ENCODE measurements around the gene NTM.

The NTM gene

DNA sequence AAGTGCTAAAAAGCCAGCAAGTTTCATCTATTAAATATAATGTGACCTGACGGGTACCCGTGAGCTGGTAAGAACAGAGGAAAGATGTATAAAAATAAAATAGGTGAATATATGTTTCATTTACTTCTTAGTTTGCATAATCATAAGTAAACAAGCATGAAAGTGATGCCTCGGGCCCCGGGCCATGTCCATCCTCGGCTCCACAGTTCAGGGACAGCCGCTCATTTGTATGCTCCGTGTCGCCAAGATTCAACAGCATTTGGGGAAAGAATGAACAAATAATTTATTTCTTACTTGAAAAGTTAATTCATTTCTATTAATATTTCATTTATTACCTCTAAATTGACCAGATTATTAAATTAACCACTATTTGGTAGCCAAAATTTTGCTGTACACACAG is 251.8 kb downstream of the NTM start:
- DNase-seq (ENCODE audit: low read depth) = no peak
- no peak overlapping the region for H3K4me3 ChIP-seq (ENCODE audit: low read depth, low read length)
- TF ChIP-seq, protein P1, sequence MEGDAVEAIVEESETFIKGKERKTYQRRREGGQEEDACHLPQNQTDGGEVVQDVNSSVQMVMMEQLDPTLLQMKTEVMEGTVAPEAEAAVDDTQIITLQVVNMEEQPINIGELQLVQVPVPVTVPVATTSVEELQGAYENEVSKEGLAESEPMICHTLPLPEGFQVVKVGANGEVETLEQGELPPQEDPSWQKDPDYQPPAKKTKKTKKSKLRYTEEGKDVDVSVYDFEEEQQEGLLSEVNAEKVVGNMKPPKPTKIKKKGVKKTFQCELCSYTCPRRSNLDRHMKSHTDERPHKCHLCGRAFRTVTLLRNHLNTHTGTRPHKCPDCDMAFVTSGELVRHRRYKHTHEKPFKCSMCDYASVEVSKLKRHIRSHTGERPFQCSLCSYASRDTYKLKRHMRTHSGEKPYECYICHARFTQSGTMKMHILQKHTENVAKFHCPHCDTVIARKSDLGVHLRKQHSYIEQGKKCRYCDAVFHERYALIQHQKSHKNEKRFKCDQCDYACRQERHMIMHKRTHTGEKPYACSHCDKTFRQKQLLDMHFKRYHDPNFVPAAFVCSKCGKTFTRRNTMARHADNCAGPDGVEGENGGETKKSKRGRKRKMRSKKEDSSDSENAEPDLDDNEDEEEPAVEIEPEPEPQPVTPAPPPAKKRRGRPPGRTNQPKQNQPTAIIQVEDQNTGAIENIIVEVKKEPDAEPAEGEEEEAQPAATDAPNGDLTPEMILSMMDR (IDR thresholded peaks at IDR 0.05; ENCODE audit: insufficient read depth, low read depth, low read length, missing control alignments) = no peak

DNA sequence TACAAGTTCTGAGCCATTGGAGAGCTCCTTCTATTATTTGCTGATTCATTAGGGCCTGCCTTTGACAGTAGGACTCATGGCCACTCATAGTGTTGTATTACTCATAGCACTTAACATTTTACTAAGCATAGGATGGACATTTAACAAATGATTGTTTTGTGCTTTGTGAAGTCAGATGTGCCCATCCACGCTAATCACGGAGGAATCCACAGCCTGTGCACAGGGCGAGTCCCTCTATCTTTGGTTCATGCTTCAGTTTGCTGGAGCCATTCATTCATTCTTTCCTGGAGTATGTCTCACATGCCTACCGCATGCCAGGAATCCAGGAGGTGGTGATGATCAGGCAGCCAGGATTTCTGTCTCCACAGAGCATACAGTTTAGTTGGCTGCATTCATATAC is 254.1 kb downstream of the NTM start:
- TF ChIP-seq, protein P1 (IDR thresholded peaks at IDR 0.05; ENCODE audit: insufficient read depth, low read depth, low read length, missing control alignments) = no peak
- DNase-seq (ENCODE audit: low read depth) = no peak

DNA sequence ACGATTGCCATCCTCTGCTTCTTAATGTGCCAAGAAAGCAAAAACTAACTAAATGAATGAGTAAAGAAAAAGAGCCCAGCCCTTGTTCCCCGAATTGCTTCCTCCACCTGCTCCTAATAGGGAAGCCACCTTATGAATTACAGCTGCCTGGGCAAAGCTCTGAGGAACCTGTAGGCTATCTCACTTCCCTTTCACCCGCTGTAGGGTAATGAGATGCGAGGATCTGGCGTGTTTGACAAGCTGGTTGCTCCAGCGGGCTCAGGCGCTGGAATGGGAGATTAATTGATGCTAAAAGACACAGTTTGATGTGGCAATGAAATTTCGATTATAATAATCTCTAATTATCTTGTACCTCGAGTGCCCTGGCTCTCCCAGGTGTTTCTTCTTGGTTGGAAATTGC is 256.4 kb downstream of the NTM start:
- no peak overlapping the region for H3K4me3 ChIP-seq (ENCODE audit: low read depth, low read length)
- TF ChIP-seq, protein P1 (IDR thresholded peaks at IDR 0.05; ENCODE audit: insufficient read depth, low read depth, low read length, missing control alignments) = no peak
- no peak for DNase-seq (ENCODE audit: low read depth)

More for the DNA sequence above, 254.1 kb downstream of the NTM start:
- H3K4me3 ChIP-seq (ENCODE audit: low read depth, low read length) = no peak overlapping the region

DNA sequence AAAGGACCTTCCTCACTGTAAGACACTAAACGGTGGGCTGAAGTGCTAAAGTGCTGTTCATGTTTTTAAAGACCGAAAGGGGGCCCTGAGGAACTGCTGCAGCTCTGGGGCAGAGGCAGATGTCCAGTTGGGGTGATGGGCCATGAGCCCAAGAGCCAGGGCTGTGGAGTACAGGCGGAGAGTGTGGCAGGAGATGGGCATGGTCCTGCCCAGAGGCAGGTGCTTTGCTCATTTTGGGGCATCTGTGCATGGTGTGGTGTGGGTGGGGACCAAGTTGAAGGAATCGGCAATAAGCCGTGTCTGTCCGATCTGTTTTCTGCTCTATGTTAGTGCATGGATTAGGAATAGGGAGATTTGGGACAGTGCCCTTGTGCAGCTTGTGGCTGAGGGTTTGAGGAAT is 258.3 kb downstream of the NTM start:
- DNase-seq (ENCODE audit: low read depth) = no peak
- TF ChIP-seq, protein P1 (IDR thresholded peaks at IDR 0.05; ENCODE audit: insufficient read depth, low read depth, low read length, missing control alignments) = no peak

DNA sequence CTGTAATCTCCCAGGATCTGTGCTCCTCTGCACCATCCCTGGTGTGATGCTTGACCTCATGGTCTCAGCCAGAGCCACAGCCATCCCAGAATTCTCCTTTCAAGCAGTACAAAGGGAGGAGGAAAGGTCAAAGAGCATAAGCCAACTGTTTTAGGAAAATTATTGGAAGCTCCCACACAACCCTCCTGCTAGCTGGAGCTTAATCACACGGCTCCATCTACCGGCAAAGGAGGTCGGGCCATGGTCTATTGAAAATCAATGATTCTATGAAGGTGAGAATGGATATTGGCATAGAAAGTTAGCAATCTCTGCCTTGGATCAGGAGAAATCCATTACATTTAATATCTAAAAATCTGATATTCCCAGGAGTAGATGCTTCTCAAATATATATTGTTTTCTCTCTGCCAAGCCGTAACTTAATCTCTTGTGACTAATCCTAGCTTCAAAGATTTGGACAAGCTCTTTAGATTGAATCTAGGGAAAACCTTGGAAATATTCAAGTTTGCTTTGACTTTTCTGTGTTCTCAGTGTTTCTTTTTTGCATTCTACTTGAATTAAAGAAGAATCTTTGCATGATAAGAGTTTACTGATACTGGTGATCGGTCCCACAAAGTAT is 259.6 kb downstream of the NTM start:
- no peak for DNase-seq (ENCODE audit: low read depth)
- TF ChIP-seq, protein P1 (IDR thresholded peaks at IDR 0.05; ENCODE audit: insufficient read depth, low read depth, low read length, missing control alignments) = no peak
- H3K4me3 ChIP-seq (ENCODE audit: low read depth, low read length) = no peak overlapping the region

More for the DNA sequence above, 258.3 kb downstream of the NTM start:
- no peak overlapping the region for H3K4me3 ChIP-seq (ENCODE audit: low read depth, low read length)

DNA sequence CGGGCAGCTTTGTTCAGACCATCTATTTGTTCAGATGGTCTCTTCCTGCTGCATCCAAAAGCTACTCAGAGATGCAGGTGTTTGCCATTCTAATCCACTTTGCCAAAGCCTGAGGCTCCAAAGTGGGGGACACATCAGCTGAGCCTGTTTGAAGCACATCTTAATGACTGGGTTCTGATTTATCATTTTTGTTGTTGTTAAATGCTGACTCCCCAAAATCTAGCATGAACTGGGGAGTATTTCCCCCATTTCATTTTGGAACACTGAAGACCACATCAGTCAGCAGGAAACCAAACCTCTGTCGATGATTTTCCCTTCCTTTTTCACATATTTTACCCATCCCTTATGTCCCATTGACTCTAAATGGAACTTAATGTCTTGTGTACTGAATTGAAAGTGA is 262.6 kb downstream of the NTM start:
- DNase-seq (ENCODE audit: low read depth) = no peak
- TF ChIP-seq, protein P1 (IDR thresholded peaks at IDR 0.05; ENCODE audit: insufficient read depth, low read depth, low read length, missing control alignments) = no peak
- H3K4me3 ChIP-seq (ENCODE audit: low read depth, low read length) = no peak overlapping the region

Data from GM12865 (cell line).